Measurements from ENCODE around the gene HSPA2.

The HSPA2 gene

DNA sequence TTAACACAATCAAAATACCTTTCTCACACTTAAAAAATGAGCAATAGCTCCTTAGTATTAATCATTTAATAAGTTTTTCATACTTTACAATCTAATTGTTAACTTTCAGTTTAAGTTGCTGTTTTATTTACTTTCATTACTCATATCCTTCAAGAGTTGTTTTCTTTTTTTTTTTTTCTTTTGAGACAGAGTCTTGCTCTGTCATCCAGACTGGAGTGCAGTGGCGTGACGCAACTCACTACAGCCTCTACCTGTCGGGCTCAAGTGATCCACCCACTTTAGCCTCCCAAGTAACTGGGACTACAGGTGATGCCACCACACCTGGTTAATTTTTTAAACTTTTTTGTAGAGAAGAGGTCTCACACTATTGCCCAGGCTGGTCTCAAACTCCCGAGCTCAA lies 19.8 kb upstream of the HSPA2 start:
- Histone ChIP-seq H3K4ac (ENCODE audit: low read depth in 1 of 2, low read length in 2 of 2) (no peak overlapping the region), H2AK5ac (ENCODE audit: low read length, severe bottlenecking) (no peak overlapping the region), H4K8ac (ENCODE audit: low read length) (no peak overlapping the region), H3K4me2 (ENCODE audit: low read length, poor library complexity, severe bottlenecking) (no peak overlapping the region), H4K91ac (ENCODE audit: low read length) (no peak overlapping the region), H3K18ac (ENCODE audit: low read depth in 1 of 2, low read length in 2 of 2) (no peak overlapping the region), H3K79me1 (replicated peaks; ENCODE audit: low read length, poor library complexity, severe bottlenecking) (no peaks in the 10 kb centered on the region), H2BK12ac (ENCODE audit: low read length in 2 of 2) (no peak overlapping the region), H2BK5ac (ENCODE audit: low read depth, low read length, poor library complexity, severe bottlenecking) (no peak overlapping the region), H3K27ac (ENCODE audit: low read length, poor library complexity, severe bottlenecking) (no peak overlapping the region), H3K4me3 (ENCODE audit: insufficient read depth in 1 of 2, low read depth in 1 of 2, low read length in 2 of 2) (no peak overlapping the region), H2BK120ac (ENCODE audit: low read depth, low read length) (no peak overlapping the region), H2BK15ac (ENCODE audit: low read depth, poor library complexity, severe bottlenecking) (no peak overlapping the region), H3K27me3 (ENCODE audit: control insufficient read depth in 1 of 2, insufficient read depth in 1 of 2, low read length in 2 of 2) (no peaks in the 10 kb centered on the region), H3K14ac (ENCODE audit: low read length in 2 of 2) (no peak overlapping the region), H3K9ac (ENCODE audit: low read length) (no peak overlapping the region), H2AFZ (ENCODE audit: low read depth, low read length) (no peak overlapping the region), H3K4me1 (ENCODE audit: control insufficient read depth, insufficient read depth, low read depth, low read length) (peaks cover 4% of the 10 kb centered on the region), H3K23ac (ENCODE audit: low read length in 2 of 2) (no peak overlapping the region), H3K9me3 (ENCODE audit: control insufficient read depth, low read length) (no peaks in the 10 kb centered on the region), H3K36me3 (ENCODE audit: control insufficient read depth in 1 of 2, insufficient read depth in 2 of 2, low read depth in 1 of 2, low read length in 2 of 2) (peaks cover 0 to 36% of the 10 kb centered on the region in 2 experiments)
- 72% methylated on average over 4 of the region's 4 CpGs for WGBS
- no peak for DNase-seq

- no peak overlapping the region for H2BK15ac ChIP-seq (ENCODE audit: low read depth, poor library complexity, severe bottlenecking)
- no peak overlapping the region for H3K14ac ChIP-seq (ENCODE audit: low read length in 2 of 2)
- no peaks in the 10 kb centered on the region for H3K9me3 ChIP-seq (ENCODE audit: control insufficient read depth, low read length)
- no peak overlapping the region for H2AFZ ChIP-seq (ENCODE audit: low read depth, low read length)
- H4K8ac ChIP-seq (ENCODE audit: low read length): no peak overlapping the region
- no peak overlapping the region for H4K91ac ChIP-seq (ENCODE audit: low read length)
- H2BK12ac ChIP-seq (ENCODE audit: low read length in 2 of 2): no peak overlapping the region
- peaks cover 10% of the 10 kb centered on the region for H3K79me1 ChIP-seq (replicated peaks; ENCODE audit: low read length, poor library complexity, severe bottlenecking)
- H3K27me3 ChIP-seq (ENCODE audit: control insufficient read depth in 1 of 2, insufficient read depth in 1 of 2, low read length in 2 of 2): no peaks in the 10 kb centered on the region
- H3K4me1 ChIP-seq (ENCODE audit: control insufficient read depth, insufficient read depth, low read depth, low read length): peaks cover 2% of the 10 kb centered on the region
- H3K23ac ChIP-seq (ENCODE audit: low read length in 2 of 2): no peak overlapping the region
- H3K4ac ChIP-seq (ENCODE audit: low read depth in 1 of 2, low read length in 2 of 2): no peak overlapping the region
- H2BK5ac ChIP-seq (ENCODE audit: low read depth, low read length, poor library complexity, severe bottlenecking): no peak overlapping the region
- WGBS: 94% methylated on average over 7 of the region's 9 CpGs
- DNase-seq: no peak
- no peak overlapping the region for H2BK120ac ChIP-seq (ENCODE audit: low read depth, low read length)
- H3K4me2 ChIP-seq (ENCODE audit: low read length, poor library complexity, severe bottlenecking): no peak overlapping the region
- H3K9ac ChIP-seq (ENCODE audit: low read length): no peak overlapping the region
- no peak overlapping the region for H3K27ac ChIP-seq (ENCODE audit: low read length, poor library complexity, severe bottlenecking)
- no peak overlapping the region for H2AK5ac ChIP-seq (ENCODE audit: low read length, severe bottlenecking)
- no peak overlapping the region for H3K18ac ChIP-seq (ENCODE audit: low read depth in 1 of 2, low read length in 2 of 2)
- H3K4me3 ChIP-seq (ENCODE audit: insufficient read depth in 1 of 2, low read depth in 1 of 2, low read length in 2 of 2): no peak overlapping the region
- peaks cover 3 to 46% of the 10 kb centered on the region in 2 experiments for H3K36me3 ChIP-seq (ENCODE audit: control insufficient read depth in 1 of 2, insufficient read depth in 2 of 2, low read depth in 1 of 2, low read length in 2 of 2)
Measured at GRCh38 chr14:64522591-64523355, 17.8 kb upstream of the HSPA2 start.

DNA sequence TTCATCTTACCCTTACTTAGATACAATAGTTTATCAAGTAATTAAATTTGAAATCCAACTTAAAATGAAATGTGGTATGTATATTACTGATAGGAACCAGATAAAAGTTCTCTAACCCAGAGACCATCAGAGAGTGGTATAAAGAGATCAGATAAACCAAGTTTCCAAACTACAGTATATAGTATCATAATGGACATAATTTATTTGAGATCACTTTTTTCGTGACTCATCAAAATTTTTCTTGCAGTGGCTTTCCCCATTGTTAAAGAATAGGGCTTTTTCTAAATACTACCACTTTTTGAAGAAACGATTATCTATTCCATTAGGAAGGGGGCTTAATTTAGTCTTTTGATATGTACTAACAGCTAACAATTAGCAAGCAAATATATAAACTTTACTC lies 15.2 kb upstream of the HSPA2 start:
- WGBS: no CpG with 5 or more reads among the region's 2 CpGs
- peaks cover 12% of the 10 kb centered on the region for H3K79me1 ChIP-seq (replicated peaks; ENCODE audit: low read length, poor library complexity, severe bottlenecking)
- H2BK120ac ChIP-seq (ENCODE audit: low read depth, low read length): no peak overlapping the region
- H4K8ac ChIP-seq (ENCODE audit: low read length): no peak overlapping the region
- no peaks in the 10 kb centered on the region for H3K9me3 ChIP-seq (ENCODE audit: control insufficient read depth, low read length)
- H3K23ac ChIP-seq (ENCODE audit: low read length in 2 of 2): no peak overlapping the region
- no peak overlapping the region for H3K14ac ChIP-seq (ENCODE audit: low read length in 2 of 2)
- no peak overlapping the region for H3K4me3 ChIP-seq (ENCODE audit: insufficient read depth in 1 of 2, low read depth in 1 of 2, low read length in 2 of 2)
- H3K36me3 ChIP-seq (ENCODE audit: control insufficient read depth in 1 of 2, insufficient read depth in 2 of 2, low read depth in 1 of 2, low read length in 2 of 2): peaks cover 7 to 59% of the 10 kb centered on the region in 2 experiments
- H2BK12ac ChIP-seq (ENCODE audit: low read length in 2 of 2): no peak overlapping the region
- no peak overlapping the region for H2BK5ac ChIP-seq (ENCODE audit: low read depth, low read length, poor library complexity, severe bottlenecking)
- H3K27ac ChIP-seq (ENCODE audit: low read length, poor library complexity, severe bottlenecking): no peak overlapping the region
- no peaks in the 10 kb centered on the region for H3K27me3 ChIP-seq (ENCODE audit: control insufficient read depth in 1 of 2, insufficient read depth in 1 of 2, low read length in 2 of 2)
- no peak overlapping the region for H3K9ac ChIP-seq (ENCODE audit: low read length)
- DNase-seq: no peak
- H2AFZ ChIP-seq (ENCODE audit: low read depth, low read length): no peak overlapping the region
- no peak overlapping the region for H4K91ac ChIP-seq (ENCODE audit: low read length)
- H3K4ac ChIP-seq (ENCODE audit: low read depth in 1 of 2, low read length in 2 of 2): no peak overlapping the region
- no peak overlapping the region for H2AK5ac ChIP-seq (ENCODE audit: low read length, severe bottlenecking)
- no peak overlapping the region for H2BK15ac ChIP-seq (ENCODE audit: low read depth, poor library complexity, severe bottlenecking)
- H3K4me1 ChIP-seq (ENCODE audit: control insufficient read depth, insufficient read depth, low read depth, low read length): peaks cover 2% of the 10 kb centered on the region
- no peak overlapping the region for H3K18ac ChIP-seq (ENCODE audit: low read depth in 1 of 2, low read length in 2 of 2)
- no peak overlapping the region for H3K4me2 ChIP-seq (ENCODE audit: low read length, poor library complexity, severe bottlenecking)

GRCh38 chr14:64531567-64531966 lies 9.0 kb upstream of the HSPA2 start:
- H2BK5ac ChIP-seq (ENCODE audit: low read depth, low read length, poor library complexity, severe bottlenecking): no peak overlapping the region
- no peak overlapping the region for H2AFZ ChIP-seq (ENCODE audit: low read depth, low read length)
- peaks cover 6 to 16% of the 10 kb centered on the region in 2 experiments for H3K36me3 ChIP-seq (ENCODE audit: control insufficient read depth in 1 of 2, insufficient read depth in 2 of 2, low read depth in 1 of 2, low read length in 2 of 2)
- H3K4ac ChIP-seq (ENCODE audit: low read depth in 1 of 2, low read length in 2 of 2): no peak overlapping the region
- H2BK12ac ChIP-seq (ENCODE audit: low read length in 2 of 2): no peak overlapping the region
- H4K91ac ChIP-seq (ENCODE audit: low read length): no peak overlapping the region
- H3K4me3 ChIP-seq (ENCODE audit: insufficient read depth in 1 of 2, low read depth in 1 of 2, low read length in 2 of 2): no peak overlapping the region
- H3K27ac ChIP-seq (ENCODE audit: low read length, poor library complexity, severe bottlenecking): no peak overlapping the region
- H3K79me1 ChIP-seq (replicated peaks; ENCODE audit: low read length, poor library complexity, severe bottlenecking): peaks cover 6% of the 10 kb centered on the region
- H3K4me1 ChIP-seq (ENCODE audit: control insufficient read depth, insufficient read depth, low read depth, low read length): no peaks in the 10 kb centered on the region
- no peak overlapping the region for H4K8ac ChIP-seq (ENCODE audit: low read length)
- 97% methylated on average over 2 of the region's 2 CpGs for WGBS
- H2BK15ac ChIP-seq (ENCODE audit: low read depth, poor library complexity, severe bottlenecking): no peak overlapping the region
- H3K14ac ChIP-seq (ENCODE audit: low read length in 2 of 2): no peak overlapping the region
- H3K23ac ChIP-seq (ENCODE audit: low read length in 2 of 2): no peak overlapping the region
- no peak overlapping the region for H2AK5ac ChIP-seq (ENCODE audit: low read length, severe bottlenecking)
- H3K27me3 ChIP-seq (ENCODE audit: control insufficient read depth in 1 of 2, insufficient read depth in 1 of 2, low read length in 2 of 2): no peaks in the 10 kb centered on the region
- no peak overlapping the region for H2BK120ac ChIP-seq (ENCODE audit: low read depth, low read length)
- no peaks in the 10 kb centered on the region for H3K9me3 ChIP-seq (ENCODE audit: control insufficient read depth, low read length)
- H3K9ac ChIP-seq (ENCODE audit: low read length): no peak overlapping the region
- no peak overlapping the region for H3K4me2 ChIP-seq (ENCODE audit: low read length, poor library complexity, severe bottlenecking)
- DNase-seq: no peak
- no peak overlapping the region for H3K18ac ChIP-seq (ENCODE audit: low read depth in 1 of 2, low read length in 2 of 2)
